Measurements from ENCODE around the gene DNAH10.
"Not testable (repeated sequence)": the region's sequence is repeated elsewhere in the genome, so short reads cannot be mapped to it uniquely, and the experiment has no call there.

DNAH10 gene

DNA sequence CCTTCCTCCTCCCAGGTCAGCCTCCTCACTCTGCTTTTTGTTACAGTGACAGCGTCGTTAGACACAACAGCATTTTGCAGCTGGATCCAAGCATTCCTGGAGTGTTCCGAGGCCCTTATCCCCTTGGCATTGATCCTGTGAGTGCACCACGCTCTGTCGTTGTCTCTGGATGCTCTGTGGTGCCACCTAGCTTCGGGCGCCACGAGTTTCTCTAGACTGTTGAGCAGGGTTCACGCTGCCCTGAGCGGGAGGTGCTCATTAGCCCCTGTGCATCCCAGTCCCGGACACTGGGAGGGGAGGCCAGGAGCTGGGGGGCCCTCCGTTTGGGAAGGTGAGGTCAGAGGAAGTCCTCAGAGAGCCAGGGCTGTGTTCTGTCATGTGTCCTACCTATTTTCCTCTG is 17.3 kb upstream of the DNAH10 start:
- no peak for DNase-seq (ENCODE audit: low read depth)

DNA sequence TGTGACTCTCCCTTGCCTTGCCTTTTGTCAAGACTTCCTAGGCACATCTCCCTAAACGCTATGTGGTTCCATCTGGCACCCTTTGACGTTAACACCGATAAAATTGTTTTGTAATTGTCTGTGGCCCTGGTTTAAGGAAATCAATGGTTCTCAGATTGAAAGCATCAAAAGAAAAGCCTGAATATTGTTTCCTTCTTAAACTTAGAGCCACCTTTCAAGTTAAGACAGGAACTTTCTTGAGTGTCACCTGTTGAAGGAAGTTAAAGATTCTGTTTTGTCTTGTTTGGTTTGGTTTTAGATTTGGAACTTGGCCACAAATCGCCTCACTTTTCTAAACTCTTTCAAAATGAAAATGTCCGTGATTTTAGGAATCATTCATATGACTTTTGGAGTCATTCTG is 14.8 kb upstream of the DNAH10 start:
- DNase-seq (ENCODE audit: low read depth) = no peak

DNA sequence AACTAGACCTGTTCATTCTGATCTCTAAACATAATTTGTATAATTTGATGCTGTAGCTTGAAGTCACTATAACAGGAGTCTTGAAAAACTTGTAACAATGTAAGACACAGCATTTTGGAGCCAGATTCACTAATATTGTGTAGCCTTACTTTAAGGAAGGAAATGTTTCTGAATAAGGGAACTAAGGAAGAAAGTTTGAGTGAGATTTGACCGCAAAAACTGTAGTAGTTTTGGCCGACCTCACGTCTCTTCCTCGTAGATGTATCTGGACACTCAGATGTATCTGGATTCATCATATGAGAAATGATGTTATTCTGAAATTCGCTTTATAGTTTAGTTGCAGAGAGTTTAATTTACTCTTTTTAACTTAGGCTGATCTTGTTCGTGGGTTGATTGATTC is 13.9 kb upstream of the DNAH10 start:
- DNase-seq (ENCODE audit: low read depth) = no peak

DNA sequence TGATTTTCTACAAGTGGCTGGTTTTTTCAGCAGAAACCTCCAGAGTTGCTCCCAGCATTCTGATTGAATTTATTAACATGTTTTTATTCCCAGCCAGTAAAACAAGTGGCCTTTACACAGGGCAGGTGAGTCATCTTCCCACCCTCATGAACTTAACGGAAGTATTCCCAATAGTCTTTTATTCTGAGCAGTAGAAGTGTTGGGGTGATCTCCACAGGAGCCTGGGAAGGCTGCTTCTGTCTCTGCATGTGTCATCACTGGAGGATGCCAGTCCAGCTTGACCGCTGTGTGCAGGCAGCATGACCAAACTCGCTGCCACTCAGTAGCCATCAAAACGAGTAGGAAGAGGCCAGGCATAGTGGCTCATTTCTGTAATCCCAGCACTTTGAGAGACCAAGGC is 13.4 kb upstream of the DNAH10 start:
- no peak for DNase-seq (ENCODE audit: low read depth)

DNA sequence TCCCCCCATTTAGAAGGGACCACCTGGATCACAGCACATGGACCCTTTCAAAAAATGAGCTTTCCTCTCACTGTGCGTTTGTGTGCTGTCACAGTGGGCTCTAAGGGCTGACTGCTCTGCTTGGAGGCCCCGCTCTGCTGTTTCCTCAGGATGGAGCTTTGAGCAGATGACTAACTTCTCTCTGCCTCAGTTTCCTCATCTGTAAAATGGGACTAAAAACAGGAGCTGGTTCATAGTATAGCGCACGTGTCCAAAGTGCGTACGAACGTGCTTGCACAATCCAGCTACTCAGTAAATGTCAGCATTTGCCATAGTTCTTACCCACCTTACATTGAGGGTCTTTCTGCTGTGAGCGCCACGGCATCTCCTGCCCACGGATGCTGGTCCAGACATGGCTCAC is 12.7 kb upstream of the DNAH10 start:
- no peak for DNase-seq (ENCODE audit: low read depth)

DNA sequence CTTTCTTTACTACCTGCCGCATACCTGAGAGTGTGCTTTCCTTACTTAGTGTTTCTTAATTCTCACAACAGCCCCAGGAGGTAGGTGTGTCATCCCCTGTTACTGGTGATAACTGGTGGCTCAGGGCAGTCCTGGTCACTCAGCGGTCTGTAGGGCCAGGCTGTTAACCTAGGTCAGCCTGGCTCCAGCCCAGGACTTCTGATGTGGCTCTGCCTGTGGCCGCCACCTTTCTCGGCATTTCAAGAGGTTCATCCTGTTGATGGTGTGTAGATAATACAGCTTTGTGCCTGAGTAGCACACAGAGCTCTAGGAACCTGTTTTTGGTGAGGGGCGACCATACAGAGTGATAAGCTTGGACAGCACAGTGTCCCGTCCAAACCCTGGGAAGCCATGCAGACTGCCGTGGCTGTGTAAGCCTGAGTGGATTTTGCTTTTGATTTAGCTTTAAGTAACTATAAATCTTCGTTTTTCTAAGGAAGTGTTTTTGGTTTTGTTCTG is 11.9 kb upstream of the DNAH10 start:
- no peak for DNase-seq (ENCODE audit: low read depth)

DNA sequence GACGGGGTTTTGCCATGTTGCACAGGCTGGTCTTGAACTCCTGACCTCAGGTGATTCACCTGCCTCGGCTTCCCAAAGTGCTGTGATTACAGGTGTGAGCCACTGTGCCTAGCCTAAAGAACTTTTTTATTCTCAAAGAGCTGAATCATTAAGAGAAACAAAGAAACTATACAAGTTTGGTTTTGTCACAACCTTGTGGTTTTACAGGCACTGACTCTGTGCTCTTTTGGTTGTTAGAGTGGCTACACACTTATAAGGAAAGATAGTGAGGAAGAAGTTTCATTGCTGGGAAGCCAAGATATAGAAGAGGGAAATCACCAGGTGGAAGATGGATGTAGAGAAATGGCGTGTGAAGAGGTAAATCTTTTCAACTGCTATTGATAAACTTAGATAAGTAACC is 10.1 kb upstream of the DNAH10 start:
- DNase-seq (ENCODE audit: low read depth) = no peak

DNA sequence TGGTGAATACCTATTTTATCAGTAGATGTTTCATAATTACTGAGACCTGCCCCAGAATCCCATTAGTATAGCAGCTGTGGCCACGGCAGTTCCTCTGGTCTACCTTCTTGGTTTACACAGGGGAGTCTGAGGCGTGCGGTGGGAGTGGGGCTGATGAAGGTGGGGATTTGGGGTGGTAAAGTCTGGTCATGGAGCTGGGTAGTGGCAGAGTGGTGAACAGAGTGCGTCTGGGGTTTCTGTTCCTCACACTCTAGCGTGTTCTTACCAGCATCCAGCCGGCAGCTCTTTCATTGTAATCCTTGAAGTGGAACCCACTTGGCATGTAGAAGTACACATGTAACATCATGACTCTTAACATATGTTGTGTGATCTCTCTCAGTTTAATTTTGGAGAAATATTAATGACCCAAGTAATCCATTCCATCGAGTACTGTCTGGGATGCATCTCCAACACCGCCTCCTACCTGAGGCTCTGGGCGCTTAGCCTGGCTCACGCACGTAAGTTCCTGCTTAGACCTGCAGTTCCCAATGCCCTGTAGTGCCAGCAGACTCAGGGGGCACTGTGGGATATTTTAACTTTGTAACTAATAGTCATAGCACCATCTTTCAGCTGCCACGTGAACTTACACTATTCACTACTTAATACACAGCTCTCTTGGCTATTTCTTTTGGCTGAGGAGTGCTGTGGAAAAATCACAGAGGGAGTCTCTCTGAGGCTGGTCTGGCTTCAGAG is 7.9 kb upstream of the DNAH10 start:
- no peak for DNase-seq (ENCODE audit: low read depth)

DNA sequence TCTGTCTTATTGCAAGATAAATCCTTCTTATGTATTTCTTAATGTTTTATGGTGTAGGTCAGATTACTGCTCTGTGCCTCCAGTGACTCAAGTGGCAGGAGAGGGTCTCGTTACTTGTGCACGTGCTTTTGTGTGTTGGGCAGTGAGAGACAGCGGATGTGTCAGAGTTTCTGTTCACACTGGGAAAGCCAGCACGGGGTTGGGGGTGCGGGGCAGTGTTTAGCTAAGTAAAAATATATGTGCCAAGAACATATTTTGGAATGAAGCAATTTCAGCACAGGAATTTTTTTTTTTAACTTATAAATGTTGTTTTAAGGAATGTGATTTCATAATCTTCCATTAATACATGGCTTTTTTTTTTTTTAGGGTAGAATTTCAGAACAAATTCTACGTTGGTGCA is 4.5 kb upstream of the DNAH10 start:
- DNase-seq (ENCODE audit: low read depth) = no peak

DNA sequence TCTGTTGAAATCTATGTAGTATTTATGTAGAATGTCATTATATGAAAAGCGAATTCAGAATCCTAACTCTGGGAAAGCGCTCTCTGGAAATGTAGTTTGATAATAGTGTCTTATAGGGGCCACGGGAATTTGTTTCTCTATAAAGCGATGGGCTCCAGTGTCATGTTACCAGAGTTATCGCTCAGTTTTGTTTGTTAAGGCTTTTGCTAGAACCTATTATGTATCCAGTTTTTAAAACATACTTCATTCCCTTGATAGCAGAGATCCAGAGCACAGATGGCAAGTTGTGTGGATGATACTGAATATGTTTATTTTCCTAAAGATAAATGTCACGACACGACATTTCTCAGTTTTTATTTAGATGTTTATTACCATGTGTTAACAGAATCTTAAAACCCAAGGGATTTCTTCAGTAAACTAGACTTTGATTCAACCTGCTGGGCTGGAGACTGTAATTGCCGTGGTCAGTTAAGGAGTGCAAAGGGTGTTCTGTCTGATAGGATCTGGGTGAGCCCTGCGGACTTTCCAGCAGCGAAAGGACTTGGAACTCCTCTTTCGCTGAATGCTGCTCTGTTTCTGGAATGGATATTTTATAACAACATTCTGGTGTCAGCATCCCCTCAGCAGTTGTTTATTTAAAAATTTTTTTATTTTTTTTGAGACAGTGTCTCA is 1.7 kb upstream of the DNAH10 start:
- no peak for DNase-seq (ENCODE audit: low read depth)

DNA sequence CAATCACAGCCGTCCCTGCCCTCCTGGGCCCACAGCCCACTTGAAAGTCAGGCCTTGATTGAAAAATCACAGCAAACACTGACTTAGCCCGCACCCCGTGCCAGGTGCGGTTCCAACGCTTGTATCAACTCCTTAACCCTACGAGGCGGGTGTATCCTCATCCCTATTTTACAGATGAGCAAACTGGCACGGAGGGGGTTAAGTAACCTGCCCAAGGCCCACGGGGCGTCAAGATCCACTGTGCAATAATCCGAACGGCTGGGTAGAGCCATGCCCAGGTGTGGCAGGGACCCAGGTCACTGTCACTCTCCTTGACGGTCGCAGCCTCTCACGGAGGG is 583 bp downstream of the DNAH10 start:
- DNase-seq (ENCODE audit: low read depth) = no peak

DNA sequence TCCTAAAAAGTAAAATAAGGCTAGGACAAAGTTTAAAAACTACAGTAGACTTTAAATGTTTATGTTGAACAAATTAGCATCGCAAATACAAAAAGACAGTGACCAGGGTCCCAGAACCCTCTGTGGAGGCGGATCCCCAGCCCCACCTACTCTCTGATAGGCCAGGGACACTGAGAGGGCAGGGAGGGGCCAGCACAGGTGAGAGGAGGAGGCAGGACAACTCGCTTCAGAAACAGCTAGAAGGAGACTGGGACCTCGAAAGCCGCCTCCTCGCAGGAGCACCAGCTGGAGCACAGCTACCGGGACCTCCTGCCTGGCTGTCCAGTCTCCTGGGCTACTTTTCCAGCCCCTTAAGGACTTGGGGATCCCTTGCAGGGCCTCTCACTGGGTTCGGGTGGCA is 992 bp downstream of the DNAH10 start:
- no peak for DNase-seq (ENCODE audit: low read depth)

DNA sequence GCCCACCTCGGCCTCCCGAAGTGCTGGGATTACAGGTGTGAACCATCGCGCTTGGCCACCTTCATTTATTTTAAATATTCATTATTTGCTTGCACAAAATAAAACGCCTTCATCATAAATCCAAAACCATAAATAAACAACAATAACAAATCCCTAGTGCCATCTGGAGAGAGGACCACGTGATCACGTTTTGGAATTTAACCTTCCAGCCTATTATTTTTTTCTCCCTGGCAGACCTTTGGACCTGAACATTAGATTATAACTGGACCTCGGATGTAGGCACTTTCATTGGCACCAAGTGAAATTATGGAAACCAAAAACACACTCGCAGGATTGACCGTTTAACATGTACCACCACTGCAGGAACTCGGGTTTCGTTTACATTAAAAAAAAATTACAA is 2.0 kb downstream of the DNAH10 start:
- no peak for DNase-seq (ENCODE audit: low read depth)

DNA sequence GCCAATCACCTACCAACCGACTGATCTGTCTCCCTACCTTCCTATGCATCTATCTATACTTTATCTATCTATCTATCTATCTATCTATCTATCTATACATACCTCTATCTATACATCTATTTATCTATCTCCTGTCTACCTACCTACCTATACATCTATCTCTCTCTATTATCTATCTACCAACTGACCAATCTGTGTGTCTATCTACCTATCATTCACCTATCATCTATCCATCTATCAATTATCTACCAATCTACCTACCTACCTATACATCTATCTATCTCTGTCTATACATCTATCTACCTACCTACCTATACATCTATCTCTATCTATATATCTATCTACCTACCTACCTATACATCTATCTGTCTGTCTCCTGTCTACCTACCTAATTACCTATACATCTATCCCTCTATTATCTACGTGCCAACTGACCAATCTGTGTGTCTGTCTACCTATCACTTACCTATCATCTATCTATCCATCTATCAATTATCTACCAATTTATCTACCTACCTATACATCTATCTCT is 3.5 kb downstream of the DNAH10 start:
- DNase-seq (ENCODE audit: low read depth) = no peak

DNA sequence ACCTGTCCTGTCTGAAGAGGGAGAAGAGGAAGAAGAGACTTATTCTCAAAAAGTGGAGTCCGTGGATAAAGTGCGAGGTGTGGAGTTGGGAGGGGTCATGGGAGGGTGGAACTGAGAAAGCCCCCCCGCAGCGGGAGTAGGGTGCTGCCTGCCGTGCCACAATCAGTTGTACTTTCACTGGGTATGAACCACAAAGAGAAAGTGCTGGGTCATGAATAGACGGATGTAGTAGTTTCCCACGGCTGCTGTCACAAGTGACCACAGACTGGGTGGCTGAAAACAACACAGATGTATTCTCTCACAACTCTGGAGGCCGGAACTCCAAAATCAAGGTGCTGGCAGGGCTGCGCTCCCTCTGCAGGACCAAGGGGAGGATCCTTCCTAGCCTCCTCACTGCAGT is 5.5 kb downstream of the DNAH10 start:
- DNase-seq (ENCODE audit: low read depth) = no peak

DNA sequence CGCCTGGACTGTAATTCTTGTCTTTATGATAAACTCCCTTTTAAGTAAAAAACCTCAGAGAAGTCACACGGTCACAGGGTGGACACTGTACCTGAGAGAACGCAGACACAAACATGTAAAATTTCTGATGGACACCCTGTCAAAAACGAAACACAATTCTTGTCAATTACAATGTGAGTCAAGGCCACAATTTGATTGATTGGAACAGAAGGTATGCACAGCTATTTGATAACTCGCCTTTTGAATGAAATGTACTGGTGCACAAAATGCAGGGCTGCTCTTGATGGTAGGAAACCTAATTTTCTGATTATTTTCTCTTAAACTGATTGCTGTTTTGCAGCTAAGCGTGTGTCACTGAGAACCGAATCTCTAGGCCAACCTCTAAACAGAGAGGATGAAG is 9.2 kb downstream of the DNAH10 start:
- no peak for DNase-seq (ENCODE audit: low read depth)

DNA sequence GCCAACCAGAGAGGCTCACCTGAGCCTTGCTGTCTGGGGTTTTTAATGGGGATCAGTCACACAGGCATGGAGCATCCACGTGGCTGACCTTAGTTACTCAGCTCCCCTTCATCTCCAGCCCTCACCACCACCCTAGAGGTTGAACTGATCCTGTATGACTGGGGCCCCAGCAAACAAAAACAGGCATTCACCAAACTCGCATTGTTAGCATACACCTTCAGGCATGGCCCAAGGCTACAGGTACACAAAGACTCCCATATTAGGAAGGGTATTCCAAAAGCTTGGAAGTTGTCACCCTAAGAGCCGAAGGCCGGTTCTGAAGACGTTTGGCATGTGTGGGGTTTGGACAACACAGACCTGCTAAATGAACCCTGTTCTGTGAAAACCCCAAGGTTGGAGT is 10.0 kb downstream of the DNAH10 start:
- DNase-seq (ENCODE audit: low read depth) = no peak

DNA sequence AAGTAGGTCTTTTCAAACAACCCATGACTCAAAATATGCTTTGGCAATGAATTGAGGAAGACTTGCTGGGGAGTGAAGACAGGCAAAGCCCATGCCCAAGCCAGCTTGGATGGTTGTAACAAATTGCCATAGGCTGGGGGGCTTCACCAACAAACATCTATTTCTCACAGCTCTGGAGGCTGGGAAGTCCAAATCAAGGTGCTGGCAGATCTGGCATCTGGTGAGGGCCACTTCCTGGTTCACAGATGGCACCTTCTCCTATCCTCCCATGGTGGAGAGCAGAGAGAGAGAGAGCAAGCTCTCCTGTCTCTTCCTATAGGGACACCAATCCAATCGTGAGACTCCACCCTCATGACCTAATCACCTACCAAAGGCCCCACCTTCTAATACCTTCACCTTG is 11.3 kb downstream of the DNAH10 start:
- no peak for DNase-seq (ENCODE audit: low read depth)

DNA sequence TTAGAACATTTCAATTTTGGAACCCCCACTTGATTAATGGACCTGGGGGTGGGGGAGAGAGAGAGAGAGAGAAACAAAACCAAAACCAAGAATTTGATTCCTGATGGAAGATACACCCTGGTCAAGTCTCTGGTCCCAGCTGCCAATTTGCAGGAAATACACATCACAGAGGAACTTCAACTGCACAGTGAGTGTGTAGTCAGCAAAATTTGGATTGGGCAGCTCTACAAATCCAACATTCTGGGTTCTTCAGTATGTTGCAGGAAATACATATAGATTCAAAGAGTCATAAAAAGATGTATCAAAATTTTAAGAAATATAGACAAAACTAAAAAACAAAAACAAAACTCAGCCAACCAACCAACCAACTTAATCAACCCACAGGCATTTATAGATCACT is 17.4 kb downstream of the DNAH10 start:
- no peak for DNase-seq (ENCODE audit: low read depth)

DNA sequence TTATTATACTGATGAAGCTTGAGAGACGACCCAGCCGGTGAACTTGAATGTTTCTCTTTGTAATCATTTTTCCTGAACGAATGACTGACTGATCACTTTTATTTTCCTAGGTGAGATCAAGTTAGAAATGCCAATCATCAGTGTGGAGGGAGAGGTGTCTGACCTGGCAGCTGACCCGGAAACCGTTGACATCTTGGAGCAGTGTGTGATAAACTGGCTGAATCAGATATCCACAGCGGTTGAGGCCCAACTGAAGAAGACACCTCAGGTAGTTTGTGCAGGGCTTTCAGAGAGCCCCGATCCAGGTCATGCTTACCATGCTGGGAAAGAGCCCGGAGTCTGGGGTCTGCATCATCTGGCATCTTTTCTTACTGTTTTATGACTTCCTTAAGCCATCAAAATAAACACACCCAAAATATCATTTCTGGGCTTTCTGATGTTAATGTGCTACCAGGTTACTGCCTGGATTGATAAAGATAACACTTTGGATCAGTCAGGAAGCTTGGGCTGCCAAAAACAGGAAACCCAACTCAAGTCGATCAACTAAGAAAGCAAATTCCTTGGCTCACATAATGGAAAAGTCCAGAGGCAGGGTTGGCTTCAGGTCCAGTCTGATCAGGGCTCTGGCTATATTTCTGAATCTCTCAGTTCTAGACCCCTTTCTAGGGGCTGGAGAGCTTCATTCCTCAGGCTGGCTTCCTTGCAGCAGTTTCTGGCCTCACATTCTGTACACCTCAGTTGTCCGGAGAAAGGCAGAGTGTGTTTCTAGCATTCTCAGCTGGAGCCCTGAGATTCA is 21.1 kb downstream of the DNAH10 start:
- no peak for DNase-seq (ENCODE audit: low read depth)

DNA sequence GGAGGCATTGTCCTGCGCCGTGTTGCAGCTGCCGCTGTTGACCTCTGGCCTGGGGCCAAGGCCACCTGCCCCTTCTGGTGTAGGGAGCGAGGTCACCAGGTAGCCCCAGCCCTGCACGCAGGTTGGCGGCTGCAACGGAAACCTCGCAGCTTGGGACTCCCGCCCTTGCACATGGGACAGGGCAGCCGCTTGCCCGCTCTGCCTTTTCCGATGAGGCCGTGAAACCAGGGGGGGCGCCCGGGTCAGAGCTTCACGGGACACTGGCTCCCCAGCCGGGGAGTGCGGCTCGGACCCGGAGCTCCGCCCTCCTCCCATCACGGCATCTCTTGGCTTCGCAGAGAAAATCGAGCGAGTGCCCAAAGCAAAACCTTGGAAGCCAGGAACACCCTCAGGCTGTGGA is 25.4 kb downstream of the DNAH10 start:
- no peak for DNase-seq (ENCODE audit: low read depth)

DNA sequence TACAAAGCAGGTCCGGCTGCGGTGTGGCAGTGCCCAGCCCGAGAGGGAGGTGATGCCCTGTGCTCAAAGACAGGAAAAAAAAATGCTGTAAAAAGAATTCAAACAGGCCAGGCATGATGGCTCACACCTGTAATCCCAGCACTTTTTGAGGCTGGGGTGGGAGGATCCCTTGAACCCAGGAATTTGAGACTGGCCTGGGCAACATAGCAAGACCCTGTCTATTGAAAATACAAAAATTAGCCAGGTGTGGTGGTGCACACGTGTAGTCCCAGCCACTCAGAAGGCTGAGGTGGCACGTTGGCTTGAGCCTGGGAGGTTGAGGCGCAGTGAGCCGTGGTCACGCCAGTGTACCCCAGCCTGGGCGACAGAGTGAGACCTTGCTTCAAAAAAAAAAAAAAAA is 26.4 kb downstream of the DNAH10 start:
- DNase-seq (ENCODE audit: low read depth) = no peak

DNA sequence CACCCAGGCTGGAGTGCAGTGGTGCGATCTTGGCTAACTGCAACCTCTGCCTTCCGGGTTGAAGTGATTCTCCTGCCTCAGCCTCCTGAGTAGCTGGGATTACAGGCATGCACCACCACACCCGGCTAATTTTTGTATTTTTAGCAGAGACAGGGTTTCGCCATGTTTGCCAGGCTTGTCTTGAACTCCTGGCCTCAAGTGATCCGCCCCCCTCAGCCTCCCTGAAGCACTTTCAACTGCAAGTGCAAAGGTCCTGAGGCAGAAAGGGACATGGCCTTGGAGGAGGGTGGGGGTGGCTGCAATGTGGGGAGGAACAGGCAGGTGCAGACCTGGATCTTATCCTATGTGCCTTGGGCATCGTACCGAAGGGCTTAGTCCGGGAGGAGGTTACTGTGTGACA is 27.3 kb downstream of the DNAH10 start:
- not testable (repeated sequence) for DNase-seq (ENCODE audit: low read depth)
